H1 (cell line): ENCODE results near the gene ADAM19. TPM values are rescaled to one million over a fixed set of nuclear protein-coding genes. Genes with fewer than 3 reads are reported as not detected.

Experiments
- CTCF ChIA-PET: fragments of 300-600 bp; sonication (Branson Sonifier 250); formaldehyde crosslinking; loops from one replicate; lab custom pipeline; 2021; ENCODE audit not compliant: partially characterized antibody; lab: Charles Lee
- POLR2A ChIA-PET: fragments of 300-600 bp; sonication (Branson Sonifier 250); formaldehyde crosslinking; loops from one replicate; lab custom pipeline; 2021; ENCODE audit warnings: inconsistent platforms; ENCODE audit not compliant: partially characterized antibody; lab: Charles Lee
- DNase-seq, 2 experiments: peaks; one replicate each; pipeline versions ENCODE4 v3.0.0 to v3.0.0-alpha.2; 2010 to 2022; ENCODE audit warnings: low spot score in 2 of 2, low read depth in 1 of 2, mixed read lengths in 1 of 2
- FAIRE-seq: peaks from 2 replicates; lab custom pipeline; 2011; peaks lifted over from hg19 to GRCh38; lab: Jason Lieb, UNC
- H2AFZ ChIP-seq: 2 replicates; pipeline ENCODE4 v1.8.1; 2012; ENCODE audit warnings: low read length, inconsistent platforms
- H2AK5ac ChIP-seq: 2 replicates; pipeline ENCODE4 v1.6.1; 2013; ENCODE audit warnings: low read depth, low read length
- H2BK120ac ChIP-seq: replicated peaks from 2 replicates; pipeline ENCODE3; 2013; ENCODE audit warnings: low read depth, low read length, inconsistent platforms
- H2BK12ac ChIP-seq: 2 replicates; pipeline ENCODE4 v1.6.1; 2013; ENCODE audit warnings: low read depth, low read length
- H2BK15ac ChIP-seq: 2 replicates; pipeline ENCODE4 v1.6.1; 2013; ENCODE audit warnings: low read length
- H2BK20ac ChIP-seq: 2 replicates; pipeline ENCODE4 v1.6.1; 2013; ENCODE audit warnings: low read length
- H2BK5ac ChIP-seq: 2 replicates; pipeline ENCODE4 v1.6.1; 2013; ENCODE audit warnings: low read depth, low read length
- H3K14ac ChIP-seq: 2 replicates; pipeline ENCODE4 v1.6.1; 2013; ENCODE audit warnings: inconsistent platforms; ENCODE audit not compliant: insufficient read length
- H3K18ac ChIP-seq: 2 replicates; pipeline ENCODE4 v1.6.1; 2013; ENCODE audit warnings: low read length; ENCODE audit errors: extremely low read depth
- H3K23ac ChIP-seq: 2 replicates; pipeline ENCODE4 v1.6.1; 2013; ENCODE audit warnings: inconsistent platforms; ENCODE audit not compliant: insufficient read length
- H3K23me2 ChIP-seq: 2 replicates; pipeline ENCODE4 v1.6.1; 2013; ENCODE audit warnings: low read depth, low read length
- H3K27ac ChIP-seq: 2 replicates; pipeline ENCODE4 v1.6.1; 2011; ENCODE audit warnings: low read depth, low read length, inconsistent platforms
- H3K27me3 ChIP-seq, 4 experiments: replicated peaks in 1 of 4; 1 replicate in 1 of 4; 2 replicates in 3 of 4; pipeline versions ENCODE4 v1.6.1 to v1.8.1; 2011 to 2013; ENCODE audit warnings: low read length in 3 of 4, mild to moderate bottlenecking in 3 of 4, inconsistent platforms in 2 of 4, mixed read lengths in 2 of 4, moderate library complexity in 1 of 4; ENCODE audit not compliant: control insufficient read depth in 3 of 4, insufficient read depth in 3 of 4; ENCODE audit errors: extremely low read depth in 1 of 4
- H3K36me3 ChIP-seq, 4 experiments: 2 replicates each; pipeline versions ENCODE4 v1.6.1 to v1.8.1; 2011 to 2013; ENCODE audit warnings: mild to moderate bottlenecking in 4 of 4, low read length in 3 of 4, moderate library complexity in 2 of 4, control low read depth in 1 of 4, inconsistent platforms in 1 of 4; ENCODE audit not compliant: insufficient read depth in 4 of 4, control insufficient read depth in 2 of 4
- H3K4ac ChIP-seq: replicated peaks from 2 replicates; pipeline ENCODE3; 2013; ENCODE audit warnings: low read length, low read depth, mixed read lengths, inconsistent platforms; ENCODE audit not compliant: insufficient read length
- H3K4me1 ChIP-seq, 4 experiments: replicated peaks in 1 of 4; 1 replicate in 1 of 4; 2 replicates in 3 of 4; pipeline versions ENCODE4 v1.6.1 to v1.8.1; 2011 to 2013; ENCODE audit warnings: low read length in 3 of 4, inconsistent platforms in 2 of 4, mixed read lengths in 1 of 4; ENCODE audit not compliant: insufficient read depth in 4 of 4, control insufficient read depth in 3 of 4
- H3K4me2 ChIP-seq, 2 experiments: 2 replicates each; pipeline versions ENCODE4 v1.6.1 to v1.8.1; 2011 to 2013; ENCODE audit warnings: low read depth in 2 of 2, low read length in 2 of 2, control low read depth in 1 of 2, inconsistent platforms in 1 of 2, mild to moderate bottlenecking in 1 of 2; ENCODE audit not compliant: insufficient read depth in 1 of 2
- H3K4me3 ChIP-seq, 4 experiments: fragments of 200-600, 300-600 bp in 1 of 4; sonication (generic), shearing (Covaris generic), sonication (Bioruptor Twin) in 1 of 4; 2 replicates each; pipeline versions ENCODE4 v1.5.1 to v1.8.1; 2011 to 2016; ENCODE audit warnings: low read length in 4 of 4, low read depth in 3 of 4, control low read depth in 2 of 4, inconsistent platforms in 2 of 4, mild to moderate bottlenecking in 2 of 4, mixed read lengths in 1 of 4, moderate library complexity in 1 of 4; ENCODE audit not compliant: insufficient read depth in 2 of 4; ENCODE audit errors: extremely low read depth in 1 of 4
- H3K56ac ChIP-seq: replicated peaks from 2 replicates; pipeline ENCODE3; 2013; ENCODE audit warnings: low read depth, mild to moderate bottlenecking, mixed read lengths, low read length, inconsistent platforms; ENCODE audit not compliant: insufficient read length
- H3K79me1 ChIP-seq: 2 replicates; pipeline ENCODE4 v1.6.1; 2013; ENCODE audit warnings: low read depth, low read length, control low read depth
- H3K79me2 ChIP-seq, 2 experiments: 2 replicates each; pipeline versions ENCODE4 v1.6.1 to v1.8.1; 2012 to 2013; ENCODE audit warnings: low read length in 2 of 2, mild to moderate bottlenecking in 2 of 2, inconsistent platforms in 1 of 2; ENCODE audit not compliant: insufficient read depth in 2 of 2, control insufficient read depth in 1 of 2
- H3K9ac ChIP-seq, 4 experiments: replicated peaks in 1 of 4; 1 replicate in 1 of 4; 2 replicates in 3 of 4; pipeline versions ENCODE4 v1.6.1 to v1.8.1; 2011 to 2013; ENCODE audit warnings: low read depth in 3 of 4, low read length in 3 of 4, control low read depth in 2 of 4, mild to moderate bottlenecking in 2 of 4, moderate library complexity in 2 of 4, inconsistent platforms in 1 of 4; ENCODE audit errors: extremely low read depth in 1 of 4
- H3K9me3 ChIP-seq, 2 experiments: 2 replicates each; pipeline versions ENCODE4 v1.6.1 to v1.8.1; 2012 to 2013; ENCODE audit warnings: mild to moderate bottlenecking in 2 of 2, moderate library complexity in 2 of 2, control low read depth in 1 of 2, inconsistent platforms in 1 of 2, low read depth in 1 of 2, low read length in 1 of 2, mixed read lengths in 1 of 2; ENCODE audit not compliant: insufficient read depth in 2 of 2
- H4K20me1 ChIP-seq, 2 experiments: replicated peaks in 1 of 2; 2 replicates each; pipeline versions ENCODE3 to v1.8.1; 2011 to 2013; ENCODE audit warnings: inconsistent platforms in 2 of 2, low read length in 2 of 2, mild to moderate bottlenecking in 1 of 2; ENCODE audit not compliant: insufficient read depth in 2 of 2, control insufficient read depth in 1 of 2
- H4K5ac ChIP-seq: 2 replicates; pipeline ENCODE4 v1.6.1; 2013; ENCODE audit warnings: low read length, low read depth, mixed read lengths, inconsistent platforms; ENCODE audit not compliant: insufficient read length
- H4K8ac ChIP-seq: 2 replicates; pipeline ENCODE4 v1.8.0; 2013; ENCODE audit warnings: mild to moderate bottlenecking, moderate library complexity, low read length, inconsistent platforms; ENCODE audit not compliant: insufficient read depth; ENCODE audit errors: extremely low read depth
- H4K91ac ChIP-seq: replicated peaks from 2 replicates; pipeline ENCODE3; 2013; ENCODE audit warnings: low read length, mixed read lengths, inconsistent platforms; ENCODE audit not compliant: insufficient read length
- BRCA1 ChIP-seq: IDR thresholded peaks from 2 replicates; pipeline ENCODE4 v1.6.1; 2012; ENCODE audit warnings: low read depth, low read length, improper control_type of control experiment
- GABPA ChIP-seq: IDR thresholded peaks from 2 replicates; pipeline ENCODE4 v1.6.1; 2011; ENCODE audit warnings: mild to moderate bottlenecking, low read length, moderate library complexity, borderline replicate concordance; ENCODE audit not compliant: insufficient read depth
- GTF2F1 ChIP-seq: IDR thresholded peaks from 2 replicates; pipeline ENCODE4 v1.6.1; 2012; ENCODE audit warnings: low read depth, low read length, improper control_type of control experiment, borderline replicate concordance
- HDAC6 ChIP-seq: IDR thresholded peaks from one replicate; pipeline ENCODE4 v1.7.1; 2012; ENCODE audit warnings: low read depth, mild to moderate bottlenecking, inconsistent platforms, low read length, moderate library complexity
- KDM4A ChIP-seq: IDR thresholded peaks from one replicate; pipeline ENCODE4 v1.7.1; 2012; ENCODE audit warnings: low read depth, mild to moderate bottlenecking, moderate library complexity, low read length, inconsistent platforms; ENCODE audit not compliant: severe bottlenecking
- NANOG ChIP-seq: IDR thresholded peaks from 2 replicates; pipeline ENCODE4 v1.6.1; 2011; ENCODE audit warnings: low read length, low read depth, mild to moderate bottlenecking, inconsistent platforms; ENCODE audit not compliant: insufficient read depth, poor library complexity, severe bottlenecking
- POLR2AphosphoS5 ChIP-seq: IDR thresholded peaks from 2 replicates; pipeline ENCODE4 v1.6.1; 2011; ENCODE audit warnings: low read depth, low read length
- RAD21 ChIP-seq, 2 experiments: IDR thresholded peaks in 1 of 2; conservative IDR thresholded peaks in 1 of 2; 2 replicates each; pipeline ENCODE4 v1.6.1; 2011; ENCODE audit warnings: low read depth in 2 of 2, low read length in 2 of 2, improper control_type of control experiment in 1 of 2, inconsistent platforms in 1 of 2, mild to moderate bottlenecking in 1 of 2, moderate library complexity in 1 of 2
- RNF2 ChIP-seq: fragments of 200-900, 300-1000 bp; sonication (generic); IDR thresholded peaks from 2 replicates; pipeline ENCODE4 v1.7.1; 2016; ENCODE audit warnings: borderline replicate concordance, low read depth, mild to moderate bottlenecking, antibody characterized with exemption, low read length; ENCODE audit not compliant: poor library complexity, severe bottlenecking; ENCODE audit errors: missing control alignments
- RXRA ChIP-seq: IDR thresholded peaks from 2 replicates; pipeline ENCODE4 v1.6.1; 2011; ENCODE audit warnings: low read depth, mild to moderate bottlenecking, low read length, moderate library complexity; ENCODE audit not compliant: insufficient read depth
- SIRT6 ChIP-seq: IDR thresholded peaks from one replicate; pipeline ENCODE4 v1.7.1; 2012; ENCODE audit warnings: low read length, inconsistent platforms
- SP2 ChIP-seq: IDR thresholded peaks from 2 replicates; pipeline ENCODE4 v1.6.1; 2012; ENCODE audit warnings: mild to moderate bottlenecking, low read length, inconsistent platforms
- SRF ChIP-seq: IDR thresholded peaks from 2 replicates; pipeline ENCODE4 v1.6.1; 2011; ENCODE audit warnings: mild to moderate bottlenecking, low read depth, low read length, moderate library complexity
- WGBS, 2 experiments: shearing (Covaris generic) in 1 of 2; methylation state at CpG; one replicate each; pipeline versions ENCODE4 v1.1.6 to v1.1.7; 2013 to 2015; ENCODE audit warnings: low lambda C conversion rate in 2 of 2, mixed read lengths in 2 of 2, inconsistent platforms in 1 of 2, low coverage in 1 of 2, missing lambda C conversion rate in 1 of 2; ENCODE audit not compliant: insufficient replicate concordance in 2 of 2, insufficient coverage in 1 of 2, insufficient read length in 1 of 2; ENCODE audit errors: extremely low coverage in 1 of 2, missing lambda C conversion rate in 1 of 2; 5-methylcytosine and 5-hydroxymethylcytosine counted together
- polyA plus RNA-seq, 7 experiments: library from polyadenylated mRNA; depleted of rRNA in 3 of 7; stranded (reverse) in 5 of 7; unstranded in 2 of 7; fragments of >200 nt in 5 of 7; fragments of 200-250 nt in 2 of 7; gene quantifications; 1 replicate in 5 of 7; 2 replicates in 1 of 7; 4 replicates in 1 of 7; pipeline versions ENCODE4 v1.2.1 to v1.2.3, GENCODE V29; 2011 to 2013; ENCODE audit warnings: missing spikeins in 2 of 7, mixed read lengths in 2 of 7
- total RNA-seq: library from RNA; stranded (reverse); fragmentation: NEBNext Ultra II Directional; extraction: Animal tissue kit (Norgen Biotek cat#: 25700); gene quantifications from 2 replicates; pipeline ENCODE4 v1.2.1, GENCODE V29; 2021

The ADAM19 gene
- total and polyA plus RNA-seq, 2 of the 8 experiments (the other 6 are each of a cell fraction or from before 2014, with no cell fraction given) = 6.5 to 22.7 TPM

DNA sequence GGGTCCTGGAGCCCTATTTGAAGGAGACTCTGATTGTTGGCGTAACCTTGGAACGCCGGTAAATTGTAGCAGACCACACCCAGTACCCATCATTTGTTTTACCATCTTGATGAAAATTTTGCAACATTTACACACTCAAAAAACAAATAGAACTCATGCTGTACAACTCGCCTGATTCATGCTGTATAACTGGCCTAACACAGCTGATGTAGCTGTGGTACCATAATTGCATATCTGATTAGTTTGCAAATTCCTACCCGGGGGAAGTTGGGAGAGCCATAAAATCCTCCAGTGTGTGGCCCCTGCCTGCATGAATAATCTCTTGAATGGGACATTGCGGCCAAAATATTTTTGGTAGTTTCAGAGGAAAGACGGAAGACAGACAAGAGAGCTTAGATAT lies 105.9 kb downstream of the ADAM19 start:
- Histone ChIP-seq H3K4me1 (no peaks in the 10 kb centered on the region; a peak in 1 of 7 replicates), H2BK5ac (no peak overlapping the region), H2BK15ac (no peak overlapping the region), H3K23ac (no peak overlapping the region), H2BK120ac (no peak overlapping the region), H3K27ac (no peak overlapping the region), H4K91ac (no peak overlapping the region), H3K18ac (no peak overlapping the region), H3K4me2 (no peak overlapping the region), H3K4ac (no peak overlapping the region), H3K79me2 (no peaks in the 10 kb centered on the region), H3K79me1 (no peaks in the 10 kb centered on the region; the same call in 1 of the 2 replicates), H2AFZ (no peak overlapping the region), H3K36me3 (no peaks in the 10 kb centered on the region), H2BK20ac (no peak overlapping the region), H3K14ac (no peak overlapping the region), H4K8ac (no peak overlapping the region), H3K4me3 (no peak overlapping the region), H4K5ac (no peak overlapping the region), H3K23me2 (no peaks in the 10 kb centered on the region), H3K9me3 (0 out of 4 replicates have a peak, but pooled peaks cover 0 to 2% of the 10 kb centered on the region in 2 experiments), H3K27me3 (no peaks in the 10 kb centered on the region; a peak in 1 of 7 replicates), H3K56ac (no peak overlapping the region), H4K20me1 (peaks cover 0 to 2% of the 10 kb centered on the region in 2 experiments), H3K9ac (no peak overlapping the region), H2AK5ac (no peak overlapping the region), H2BK12ac (no peak overlapping the region)
- no peak for DNase-seq
- 85% methylated on average over 7 of the region's 7 CpGs; no CpG with 5 or more reads in 1 of the 2 experiments for WGBS, 2 experiments
- ChIA-PET CTCF (interaction anchor here (0.9 to 8.5 kb wide), 16 partner anchors 10 to 273 kb away, joined by 3 to 112 read pairs (median 10); partner anchors contain the start of genes LSM11 and NIPAL4), POLR2A (interaction anchor here (1.2 to 1.4 kb wide), 2 partner anchors 10 to 262 kb away, joined by 3 read pairs; partner anchors contain the start of genes NIPAL4 and THG1L)
- FAIRE-seq = no peak
- TF ChIP-seq SRF (no peak), SP2 (no peak), SIRT6 (no peak), HDAC6 (no peak), KDM4A (no peak), GTF2F1 (no peak), POLR2AphosphoS5 (no peak), NANOG (no peak), RXRA (no peak), RNF2 (no peak), RAD21 (IDR thresholded peaks at IDR 0.05 in 1 of 2, conservative IDR thresholded peaks at IDR 0.05 in 1 of 2; ENCODE audit: low read depth in 2 of 2, low read length in 2 of 2) (no peak), GABPA (no peak), BRCA1 (no peak)
